Astrocyte (in vitro differentiated cells and primary cell): ENCODE results near the gene KIAA1217. TPM values are rescaled to one million over a fixed set of nuclear protein-coding genes. Genes with fewer than 3 reads are reported as not detected.

Experiments
- DNase-seq: peaks from one replicate; pipeline ENCODE4 v3.0.0-alpha.2; 2010; ENCODE audit warnings: low read depth
- FAIRE-seq: peaks from 2 replicates; lab custom pipeline; 2011; peaks lifted over from hg19 to GRCh38; lab: Jason Lieb, UNC
- H2AFZ ChIP-seq: 2 replicates; pipeline ENCODE4 v1.6.0; 2012; ENCODE audit warnings: low read depth, low read length, inconsistent platforms
- H3K27ac ChIP-seq: 2 replicates; pipeline ENCODE4 v1.5.1; 2011; ENCODE audit warnings: low read depth, low read length, inconsistent platforms
- H3K27me3 ChIP-seq: 2 replicates; pipeline ENCODE4 v1.6.0; 2011; ENCODE audit warnings: low read length, inconsistent platforms; ENCODE audit not compliant: insufficient read depth
- H3K36me3 ChIP-seq: 2 replicates; pipeline ENCODE4 v1.5.1; 2011; ENCODE audit warnings: low read length, inconsistent platforms; ENCODE audit not compliant: insufficient read depth
- H3K4me1 ChIP-seq: 2 replicates; pipeline ENCODE4 v1.5.1; 2011; ENCODE audit warnings: low read length, inconsistent platforms; ENCODE audit not compliant: insufficient read depth
- H3K4me2 ChIP-seq: 2 replicates; pipeline ENCODE4 v1.6.0; 2012; ENCODE audit warnings: low read length, inconsistent platforms
- H3K4me3 ChIP-seq: 2 replicates; pipeline ENCODE4 v1.5.1; 2011; ENCODE audit warnings: low read depth, mild to moderate bottlenecking, low read length, inconsistent platforms; ENCODE audit not compliant: insufficient read depth
- H3K79me2 ChIP-seq: 2 replicates; pipeline ENCODE4 v1.6.0; 2012; ENCODE audit warnings: mild to moderate bottlenecking, low read length, inconsistent platforms; ENCODE audit not compliant: insufficient read depth
- H3K9ac ChIP-seq: 2 replicates; pipeline ENCODE4 v1.6.0; 2012; ENCODE audit warnings: mild to moderate bottlenecking, low read length, inconsistent platforms
- H3K9me3 ChIP-seq: 2 replicates; pipeline ENCODE4 v1.5.1; 2012; ENCODE audit warnings: low read depth, mild to moderate bottlenecking, low read length, inconsistent platforms; ENCODE audit not compliant: insufficient read depth
- H4K20me1 ChIP-seq: 2 replicates; pipeline ENCODE4 v1.6.0; 2012; ENCODE audit warnings: low read length, inconsistent platforms; ENCODE audit not compliant: insufficient read depth
- H3K27ac Mint-ChIP-seq: one replicate; pipeline ENCODE4 v1.8.0; 2021; ENCODE audit warnings: mild to moderate bottlenecking, mixed read lengths; ENCODE audit not compliant: unreplicated experiment
- H3K27me3 Mint-ChIP-seq: one replicate; pipeline ENCODE4 v1.8.0; 2021; ENCODE audit warnings: low read depth, mixed read lengths; ENCODE audit not compliant: unreplicated experiment
- H3K36me3 Mint-ChIP-seq: one replicate; pipeline ENCODE4 v1.8.0; 2021; ENCODE audit warnings: low read depth, mixed read lengths; ENCODE audit not compliant: unreplicated experiment
- H3K4me1 Mint-ChIP-seq: one replicate; pipeline ENCODE4 v1.8.0; 2021; ENCODE audit warnings: low read depth, mixed read lengths; ENCODE audit not compliant: unreplicated experiment
- H3K4me3 Mint-ChIP-seq: one replicate; pipeline ENCODE4 v1.8.0; 2021; ENCODE audit warnings: mild to moderate bottlenecking, moderate library complexity, mixed read lengths; ENCODE audit not compliant: unreplicated experiment
- H3K9me3 Mint-ChIP-seq: one replicate; pipeline ENCODE4 v1.8.0; 2021; ENCODE audit warnings: mild to moderate bottlenecking, mixed read lengths; ENCODE audit not compliant: unreplicated experiment
- CTCF ChIP-seq: IDR thresholded peaks from 2 replicates; pipeline ENCODE4 v1.5.1; 2011; ENCODE audit warnings: low read depth, mild to moderate bottlenecking, inconsistent platforms, low read length, moderate library complexity; ENCODE audit not compliant: insufficient read depth
- EZH2 ChIP-seq: IDR thresholded peaks from 2 replicates; pipeline ENCODE4 v1.6.1; 2012; ENCODE audit warnings: mild to moderate bottlenecking, low read length, inconsistent platforms; ENCODE audit not compliant: insufficient read depth
- total RNA-seq: library from RNA; stranded (reverse); gene quantifications from 2 replicates; pipeline ENCODE4 v1.2.1, GENCODE V29; 2021

KIAA1217 gene
- total RNA-seq, 1 donor from 2014 or later: 31.8 TPM

GRCh38 chr10:24406809-24407483, 198.0 kb downstream of the KIAA1217 start:
- FAIRE-seq (no peak), DNase-seq (no peak)
- Histone ChIP-seq H3K9me3 (no peaks in the 10 kb centered on the region), H3K27ac (no peak overlapping the region), H3K4me2 (no peak overlapping the region), H3K27me3 (no peaks in the 10 kb centered on the region), H3K4me1 (no peaks in the 10 kb centered on the region), H3K79me2 (no peaks in the 10 kb centered on the region), H3K4me3 (no peak overlapping the region), H2AFZ (no peak overlapping the region), H4K20me1 (no peaks in the 10 kb centered on the region), H3K9ac (no peak overlapping the region), H3K36me3 (no peaks in the 10 kb centered on the region)
- Mint-ChIP-seq H3K27ac (no peak overlapping the region), H3K9me3 (no peaks in the 10 kb centered on the region), H3K36me3 (peaks cover 2% of the 10 kb centered on the region), H3K27me3 (no peaks in the 10 kb centered on the region), H3K4me3 (no peak overlapping the region), H3K4me1 (peaks cover 4% of the 10 kb centered on the region)
- TF ChIP-seq EZH2 (no peak), CTCF (no peak)

- no peaks in the 10 kb centered on the region for H3K27me3 Mint-ChIP-seq
- no peaks in the 10 kb centered on the region for H3K9me3 Mint-ChIP-seq
- FAIRE-seq (no peak), DNase-seq (no peak)
- H3K4me3 Mint-ChIP-seq: no peak overlapping the region
- H3K9ac ChIP-seq: no peak overlapping the region
- no peak overlapping the region for H3K4me2 ChIP-seq
- H3K36me3 ChIP-seq: no peaks in the 10 kb centered on the region
- peaks cover 4% of the 10 kb centered on the region for H3K4me1 Mint-ChIP-seq
- H3K27ac Mint-ChIP-seq: no peak overlapping the region
- peaks cover 2% of the 10 kb centered on the region for H3K36me3 Mint-ChIP-seq
- H3K27me3 ChIP-seq: no peaks in the 10 kb centered on the region
- TF ChIP-seq EZH2: no peak
- TF ChIP-seq CTCF: no peak
- no peak overlapping the region for H3K4me3 ChIP-seq
- no peak overlapping the region for H2AFZ ChIP-seq
- no peaks in the 10 kb centered on the region for H3K79me2 ChIP-seq
- no peaks in the 10 kb centered on the region for H3K9me3 ChIP-seq
- H4K20me1 ChIP-seq: no peaks in the 10 kb centered on the region
- no peaks in the 10 kb centered on the region for H3K4me1 ChIP-seq
- H3K27ac ChIP-seq: no peak overlapping the region
Measured at GRCh38 chr10:24407928-24408327, 199.0 kb downstream of the KIAA1217 start.

GRCh38 chr10:24408365-24408764, 199.4 kb downstream of the KIAA1217 start:
- H3K36me3 Mint-ChIP-seq: peaks cover 2% of the 10 kb centered on the region
- TF ChIP-seq CTCF: no peak
- TF ChIP-seq EZH2: no peak
- no peaks in the 10 kb centered on the region for H3K4me1 ChIP-seq
- no peaks in the 10 kb centered on the region for H3K79me2 ChIP-seq
- H3K27ac Mint-ChIP-seq: no peak overlapping the region
- H3K9ac ChIP-seq: no peak overlapping the region
- no peaks in the 10 kb centered on the region for H4K20me1 ChIP-seq
- H3K4me3 Mint-ChIP-seq: no peak overlapping the region
- no peaks in the 10 kb centered on the region for H3K9me3 ChIP-seq
- no peaks in the 10 kb centered on the region for H3K27me3 Mint-ChIP-seq
- no peaks in the 10 kb centered on the region for H3K27me3 ChIP-seq
- H3K4me1 Mint-ChIP-seq: peaks cover 4% of the 10 kb centered on the region
- FAIRE-seq (no peak), DNase-seq (no peak)
- H3K4me2 ChIP-seq: no peak overlapping the region
- no peak overlapping the region for H3K4me3 ChIP-seq
- no peak overlapping the region for H2AFZ ChIP-seq
- H3K27ac ChIP-seq: no peak overlapping the region
- H3K36me3 ChIP-seq: no peaks in the 10 kb centered on the region
- H3K9me3 Mint-ChIP-seq: no peaks in the 10 kb centered on the region
